Calu3 (cell line): Measurements from ENCODE around the gene GJD4. TPM values are rescaled to one million over a fixed set of nuclear protein-coding genes. Genes with fewer than 3 reads are reported as not detected.

ENCODE experiments used
- BruUV-seq: library from RNA; stranded (reverse); fragments of 400-500 nt; replicated peaks from 2 replicates; lab custom pipeline; 2021; lab: Mats Ljungman, UMichigan
- CTCF ChIA-PET: fragments of 300-600 bp; sonication (Branson Sonifier 250); formaldehyde crosslinking; loops from one replicate; lab custom pipeline; 2022; ENCODE audit warnings: antibody characterized with exemption; lab: Charles Lee
- DNase-seq: peaks from one replicate; pipeline ENCODE4 v3.0.0; 2022
- H3K27ac Mint-ChIP-seq: one replicate; pipeline ENCODE4 v1.8.0; 2022; ENCODE audit warnings: mixed read lengths; ENCODE audit not compliant: unreplicated experiment
- H3K27me3 Mint-ChIP-seq: one replicate; pipeline ENCODE4 v1.8.0; 2022; ENCODE audit warnings: mixed read lengths; ENCODE audit not compliant: unreplicated experiment
- H3K36me3 Mint-ChIP-seq: one replicate; pipeline ENCODE4 v1.8.0; 2022; ENCODE audit warnings: mild to moderate bottlenecking, moderate library complexity, mixed read lengths; ENCODE audit not compliant: insufficient read depth, unreplicated experiment
- H3K4me1 Mint-ChIP-seq: one replicate; pipeline ENCODE4 v1.8.0; 2022; ENCODE audit warnings: mild to moderate bottlenecking, low read depth, mixed read lengths; ENCODE audit not compliant: unreplicated experiment
- H3K4me3 Mint-ChIP-seq: one replicate; pipeline ENCODE4 v1.8.0; 2022; ENCODE audit warnings: mild to moderate bottlenecking, low read depth, moderate library complexity, mixed read lengths; ENCODE audit not compliant: unreplicated experiment
- H3K9me3 Mint-ChIP-seq: one replicate; pipeline ENCODE4 v1.8.0; 2022; ENCODE audit warnings: low read depth, mixed read lengths; ENCODE audit not compliant: unreplicated experiment
- CTCF ChIP-seq: fragments of 200-600 bp; IDR thresholded peaks from one replicate; pipeline ENCODE4 v1.8.0; 2022; ENCODE audit warnings: antibody characterized with exemption; ENCODE audit not compliant: unreplicated experiment
- intact Hi-C: fragments of 100-400 bp; cut with micrococcal nuclease; formaldehyde crosslinking; loops from one replicate; pipeline ENCODE4 v1.10.0; 2022; ENCODE audit not compliant: unreplicated experiment
- total RNA-seq: library from RNA; stranded (reverse); gene quantifications from 2 replicates; pipeline ENCODE4 v1.2.3, GENCODE V29; 2022

Gene GJD4
- total RNA-seq, 1 experiment from 2014 or later, result not detected

GRCh38 chr10:35608328-35608672, 3.2 kb downstream of the GJD4 start:
- H3K4me3 Mint-ChIP-seq, result peak overlapping the region; percentile 45
- BruUV-seq, result no TSS peak
- H3K27me3 Mint-ChIP-seq, result peaks cover 71% of the 10 kb centered on the region

GRCh38 chr10:35611750-35612149, 6.6 kb downstream of the GJD4 start:
- CTCF ChIA-PET, result interaction anchor here (0.6 kb wide), 1 partner anchor 360 kb away, joined by 7 read pairs; no protein-coding TSS in a partner anchor
- H3K27me3 Mint-ChIP-seq, result peaks cover 82% of the 10 kb centered on the region
- DNase-seq, result no peak
- no peaks in the 10 kb centered on the region for H3K9me3 Mint-ChIP-seq
- H3K4me1 Mint-ChIP-seq, result no peaks in the 10 kb centered on the region
- H3K36me3 Mint-ChIP-seq, result no peaks in the 10 kb centered on the region
- intact Hi-C loops, result no loop called here
- BruUV-seq, result no TSS peak
- H3K4me3 Mint-ChIP-seq, result no peak overlapping the region
- no peak for TF ChIP-seq CTCF
- H3K27ac Mint-ChIP-seq, result no peak overlapping the region

More at GRCh38 chr10:35608328-35608672, 3.2 kb downstream of the GJD4 start:
- DNase-seq, result no peak
- Mint-ChIP-seq H3K4me1 (no peaks in the 10 kb centered on the region), H3K27ac (no peak overlapping the region), H3K36me3 (no peaks in the 10 kb centered on the region), H3K9me3 (no peaks in the 10 kb centered on the region)
- intact Hi-C loops, result no loop called here
- CTCF ChIA-PET, result no interaction called here
- TF ChIP-seq CTCF, result no peak

- no peak for DNase-seq
- H3K4me3 Mint-ChIP-seq, result no peak overlapping the region
- no peak for TF ChIP-seq CTCF
- peaks cover 77% of the 10 kb centered on the region for H3K27me3 Mint-ChIP-seq
- no peaks in the 10 kb centered on the region for H3K9me3 Mint-ChIP-seq
- CTCF ChIA-PET, result interaction anchor here (1.1 kb wide), 1 partner anchor 1167 kb away, joined by 5 read pairs; no protein-coding TSS in a partner anchor
- no peaks in the 10 kb centered on the region for H3K4me1 Mint-ChIP-seq
- H3K27ac Mint-ChIP-seq, result no peak overlapping the region
- BruUV-seq, result no TSS peak
- intact Hi-C loops, result no loop called here
- no peaks in the 10 kb centered on the region for H3K36me3 Mint-ChIP-seq
These were observed 7.4 kb downstream of the GJD4 start for GRCh38 chr10:35612385-35613106.

GRCh38 chr10:35613107-35613440, 7.9 kb downstream of the GJD4 start:
- Mint-ChIP-seq H3K27me3 (peaks cover 74% of the 10 kb centered on the region), H3K27ac (no peak overlapping the region), H3K4me1 (no peaks in the 10 kb centered on the region), H3K4me3 (no peak overlapping the region), H3K36me3 (no peaks in the 10 kb centered on the region), H3K9me3 (no peaks in the 10 kb centered on the region)
- DNase-seq, result no peak
- intact Hi-C loops, result no loop called here
- TF ChIP-seq CTCF, result no peak
- no TSS peak for BruUV-seq
- CTCF ChIA-PET, result interaction anchor here (0.7 to 1.1 kb wide), 2 partner anchors 133 to 1166 kb away, joined by 4 to 5 read pairs; no protein-coding TSS in a partner anchor
